NOMO-1 treated with dmso at 0.1 percent for 144 hours (cell line): Measurements from ENCODE around the gene SLC25A45.
"Not testable (repeated sequence)": the region's sequence is repeated elsewhere in the genome, so short reads cannot be mapped to it uniquely, and the experiment has no call there.

Source experiments
- DNase-seq: peaks from one replicate; lab custom pipeline; 2025; ENCODE audit not compliant: unreplicated experiment; lab: John Stamatoyannopoulos, UW

Gene SLC25A45

DNA sequence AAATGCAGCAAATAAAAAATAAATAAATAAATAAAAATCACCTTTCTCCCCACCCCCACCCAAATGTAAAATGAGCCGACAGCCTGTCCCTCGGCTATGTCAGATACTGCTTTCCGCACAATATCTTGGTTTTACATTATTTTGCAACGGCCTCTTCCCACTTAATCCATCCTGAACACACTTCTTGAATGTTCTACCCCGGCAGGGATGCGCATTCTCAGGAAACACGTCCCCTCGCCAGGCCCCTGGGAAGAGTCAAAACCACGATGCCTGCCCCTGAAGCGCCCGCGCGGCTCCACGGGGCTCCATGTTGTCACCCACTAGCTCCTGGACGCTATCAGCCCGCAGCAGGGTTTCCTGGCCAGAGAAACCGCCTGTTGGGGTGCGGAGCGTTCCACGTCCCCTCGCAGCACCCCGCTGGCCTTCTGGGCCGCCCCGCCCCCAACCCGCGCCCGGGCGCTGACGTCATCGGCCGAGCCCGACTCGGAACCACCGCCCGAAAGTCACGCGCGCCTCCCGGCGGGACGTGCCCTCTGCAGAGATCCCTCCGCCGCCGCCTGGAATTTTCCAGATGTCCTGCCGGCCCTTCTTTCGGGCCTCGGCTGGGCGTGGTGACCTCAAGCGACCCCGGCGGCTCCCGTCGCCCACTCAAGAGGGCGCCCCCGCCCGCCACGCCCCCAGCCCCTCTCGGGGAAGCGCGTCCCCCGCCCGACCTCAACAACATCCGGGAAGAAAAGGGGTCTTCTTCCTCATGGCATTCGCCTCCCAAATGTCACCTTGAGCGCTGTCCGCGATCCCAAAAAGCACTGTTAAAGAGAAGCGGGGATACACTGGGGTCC is 39.6 kb upstream of the SLC25A45 start:
- DNase-seq, result peak; percentile 89

- peak; percentile 86 for DNase-seq
These were observed 38.7 kb upstream of the SLC25A45 start for GRCh38 chr11:65420979-65421793.

DNA sequence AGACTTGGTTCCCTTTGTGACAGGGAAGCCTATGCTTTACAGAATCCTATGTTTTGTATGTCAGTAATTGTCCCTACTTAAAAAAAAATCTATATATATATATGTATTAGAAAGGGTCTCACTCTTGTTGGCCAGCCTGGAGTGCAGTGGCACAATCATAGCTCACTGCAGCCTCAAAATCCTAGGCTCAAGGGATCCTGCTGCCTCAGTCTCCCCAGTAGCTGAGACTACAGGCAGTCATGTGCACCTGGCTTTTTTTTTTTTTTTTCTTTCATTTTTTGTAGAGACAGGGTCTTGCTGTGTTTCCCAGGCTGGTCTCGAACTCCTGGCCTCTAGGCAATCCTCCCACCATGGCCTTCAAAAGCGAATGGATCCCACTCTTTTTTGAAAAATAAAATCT is 38.1 kb upstream of the SLC25A45 start:
- DNase-seq, result no peak

DNA sequence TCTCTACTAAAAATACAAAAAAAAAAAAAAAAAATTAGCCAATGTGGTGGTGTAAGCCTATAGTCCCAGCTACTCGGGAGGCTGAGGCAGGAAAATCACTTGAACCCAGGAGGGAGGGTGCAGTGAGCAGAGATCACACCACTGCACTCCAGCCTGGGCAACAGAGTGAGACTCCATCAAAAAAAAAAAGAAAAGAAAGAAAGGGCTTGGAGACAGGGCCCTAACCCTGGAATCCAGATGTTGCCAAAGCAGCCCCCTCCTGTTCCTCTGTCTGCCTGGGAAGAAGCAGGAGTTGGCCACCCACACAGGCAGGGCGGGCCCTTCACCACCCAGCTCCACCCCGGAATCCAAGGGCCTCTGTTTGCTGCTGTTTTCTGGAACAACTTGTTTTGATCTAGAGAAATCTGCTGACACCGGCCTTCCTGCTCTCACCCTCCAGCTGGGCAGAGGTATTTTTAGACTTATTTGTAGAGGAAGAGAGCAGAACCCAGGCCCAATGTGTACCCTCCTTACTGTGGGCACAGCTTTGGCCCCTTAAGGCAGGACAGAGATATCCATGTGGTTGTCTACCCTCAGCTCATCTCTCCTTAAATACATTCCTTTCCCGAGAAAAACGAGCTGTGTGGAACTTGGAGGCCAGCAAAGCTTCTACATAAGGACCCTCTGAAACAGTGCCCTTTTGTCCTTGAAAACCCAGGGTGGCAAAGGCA is 37.5 kb upstream of the SLC25A45 start:
- no peak for DNase-seq

DNA sequence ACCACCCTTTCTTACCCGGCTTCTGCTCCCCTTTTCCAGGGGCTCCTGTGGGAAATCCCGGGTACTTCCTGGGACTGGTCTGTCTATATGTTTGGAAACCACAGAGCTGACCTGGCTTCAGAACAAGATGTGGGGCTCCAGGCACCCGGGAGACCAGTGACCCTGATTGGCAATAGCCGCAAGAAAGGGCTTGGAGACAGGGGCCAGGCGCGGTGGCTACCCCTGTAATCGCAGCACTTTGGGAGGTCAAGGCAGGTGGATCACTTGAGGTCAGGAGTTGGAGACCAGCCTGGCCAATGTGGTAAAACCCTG is 37.0 kb upstream of the SLC25A45 start:
- DNase-seq, result no peak

DNA sequence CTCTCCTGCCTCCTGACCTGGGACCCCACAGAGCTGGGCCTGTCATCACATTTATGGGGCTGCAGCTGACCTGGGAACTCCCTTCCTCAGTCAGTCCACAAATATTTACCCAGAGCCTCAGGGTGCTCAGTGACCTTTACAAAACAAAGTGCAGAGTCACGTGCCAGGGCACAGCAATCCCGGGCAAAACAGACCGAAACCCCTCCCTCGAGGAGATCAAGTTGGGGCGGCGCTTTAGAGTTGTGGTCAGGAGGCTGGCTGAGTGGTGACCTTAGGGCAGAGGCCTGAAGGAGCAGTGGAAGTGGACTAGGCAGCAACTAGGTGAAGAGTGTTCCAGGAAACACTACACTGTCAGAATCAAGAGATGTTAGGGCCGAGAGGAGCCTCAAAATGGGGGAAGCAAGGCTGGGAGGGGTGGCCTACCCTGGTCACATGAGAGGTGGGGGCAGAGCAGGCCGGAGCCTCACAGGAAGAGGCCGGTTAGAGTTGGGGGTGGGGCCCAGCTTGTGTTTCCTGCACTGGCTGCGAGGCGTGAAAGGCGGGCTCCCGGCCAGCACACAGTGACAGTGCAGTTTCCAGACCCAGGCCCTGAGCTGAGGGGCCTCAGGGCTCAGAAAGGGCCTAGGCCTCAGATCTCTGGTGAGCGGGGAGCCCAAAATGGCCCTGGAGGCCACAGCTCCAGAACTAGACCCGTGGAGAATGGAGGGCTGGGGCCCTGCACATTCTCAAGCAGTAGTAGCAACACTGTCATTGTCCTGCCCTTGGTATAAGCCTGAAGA is 36.4 kb upstream of the SLC25A45 start:
- peak; percentile 95 for DNase-seq

- DNase-seq, result no peak
These were observed 35.9 kb upstream of the SLC25A45 start for GRCh38 chr11:65418431-65418680.

DNA sequence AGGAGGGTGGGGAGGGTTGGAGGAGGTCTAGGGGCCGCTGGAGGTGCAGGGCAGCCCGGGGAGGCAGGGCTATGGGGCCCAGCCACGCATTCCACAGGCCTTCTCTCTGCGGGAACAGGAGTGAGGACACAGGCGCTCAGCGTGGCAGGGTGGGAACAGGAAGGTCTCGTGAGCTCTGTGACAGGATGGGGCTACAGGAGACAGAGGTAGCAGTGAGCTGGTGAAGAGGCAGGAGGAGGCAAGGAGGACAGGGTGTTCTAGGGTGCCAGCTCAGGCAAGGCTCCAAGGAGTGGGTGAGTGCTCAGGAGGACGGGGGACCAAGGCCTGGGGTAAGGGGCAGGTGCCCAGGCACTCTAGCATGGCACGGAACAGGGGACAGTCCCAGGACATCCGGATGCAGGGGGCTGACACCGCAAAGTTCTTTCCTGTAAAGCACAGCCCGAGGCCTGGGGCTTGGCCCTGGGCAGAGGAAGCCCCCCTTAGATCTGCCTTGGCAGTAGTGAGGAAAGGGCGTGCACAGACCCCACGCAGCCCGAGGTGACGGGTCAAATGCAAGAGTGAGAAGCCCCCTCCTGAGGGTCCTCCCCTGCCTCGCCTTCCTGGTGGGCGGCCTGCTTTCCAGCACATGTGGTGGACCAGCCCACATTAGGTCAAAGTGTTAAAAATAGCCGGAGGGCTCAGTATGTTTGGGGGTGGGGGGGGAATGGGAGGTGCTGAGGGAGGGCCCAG is 35.4 kb upstream of the SLC25A45 start:
- DNase-seq, result no peak

GRCh38 chr11:65416841-65417701 is 34.6 kb upstream of the SLC25A45 start:
- DNase-seq, result no peak

- DNase-seq, result peak; percentile 55
These were observed 33.9 kb upstream of the SLC25A45 start for GRCh38 chr11:65416341-65416824.

- DNase-seq, result no peak
These were observed 33.3 kb upstream of the SLC25A45 start for GRCh38 chr11:65415499-65416340.

DNA sequence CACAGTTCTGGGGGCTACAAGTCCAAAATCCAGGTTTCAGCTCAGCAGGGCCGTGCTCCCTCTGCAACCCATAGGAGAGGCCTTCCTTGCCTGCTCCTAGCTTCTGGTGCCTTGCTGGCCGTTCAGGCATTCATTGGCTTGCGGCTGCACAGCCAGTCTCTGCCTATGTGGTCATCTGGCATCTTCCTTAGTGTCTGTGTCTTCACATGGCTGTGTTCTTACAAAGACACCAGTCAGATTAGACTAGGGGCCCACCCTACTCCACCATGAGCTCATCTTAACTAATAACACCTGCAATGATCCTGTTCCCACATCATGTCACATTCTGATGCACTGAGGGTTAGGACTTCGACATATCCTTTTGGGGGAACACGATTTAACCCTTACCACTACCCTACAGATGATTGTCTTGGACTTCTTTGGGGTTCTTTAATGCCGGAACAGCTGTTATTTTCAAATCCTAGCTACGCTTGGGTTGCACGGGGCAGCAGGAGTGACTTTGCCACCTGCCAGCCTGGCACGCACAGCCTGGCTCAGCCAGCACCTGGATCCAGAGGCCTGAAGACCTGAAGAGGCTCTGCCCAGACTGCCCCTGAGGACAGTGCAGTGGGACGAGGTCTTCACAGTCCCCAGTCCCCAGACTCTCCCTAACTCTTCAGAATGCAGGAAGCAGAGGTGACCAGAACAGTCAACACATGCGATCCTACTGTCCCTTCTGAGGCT is 32.5 kb upstream of the SLC25A45 start:
- DNase-seq, result no peak

DNA sequence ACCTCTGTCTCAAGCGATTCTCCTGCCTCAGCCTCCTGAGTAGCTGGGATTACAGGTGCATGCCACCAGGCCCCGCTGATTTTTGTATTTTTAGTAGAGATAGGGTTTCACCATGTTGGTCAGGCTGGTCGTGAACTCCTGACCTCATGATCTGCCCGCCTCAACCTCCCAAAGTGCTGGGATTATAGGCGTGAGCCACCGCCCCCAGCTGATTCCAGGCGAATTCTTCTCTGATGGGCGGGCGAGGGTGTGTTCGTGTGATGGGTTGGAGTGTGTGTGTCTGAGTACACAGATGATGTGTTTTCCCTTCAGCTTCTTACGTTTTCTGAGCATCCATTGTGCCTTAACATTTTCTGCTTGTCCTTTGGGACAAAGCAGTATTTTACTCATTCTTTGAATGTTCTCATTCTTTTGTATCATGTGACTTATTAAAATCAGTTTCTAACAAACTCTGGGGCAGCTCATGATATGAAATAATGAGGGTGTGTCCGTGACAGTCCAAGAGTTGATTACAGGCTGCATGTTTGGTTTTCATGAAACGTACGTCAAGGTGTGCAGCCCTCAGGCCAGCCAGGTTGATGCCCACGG is 30.7 kb upstream of the SLC25A45 start:
- DNase-seq, result not testable (repeated sequence)

GRCh38 chr11:65412271-65413076 is 30.0 kb upstream of the SLC25A45 start:
- no peak for DNase-seq

- no peak for DNase-seq
These were observed 29.2 kb upstream of the SLC25A45 start for GRCh38 chr11:65411681-65412070.

GRCh38 chr11:65410936-65411680 is 28.7 kb upstream of the SLC25A45 start:
- no peak for DNase-seq
